Fibroblast of peridontal ligament (primary cell): ENCODE results near the gene ERG28.
"Not testable (repeated sequence)": the region's sequence is repeated elsewhere in the genome, so short reads cannot be mapped to it uniquely, and the experiment has no call there.

Experiments used
- DNase-seq: peaks from one replicate; pipeline ENCODE4 v3.0.0-alpha.2; 2010; ENCODE audit errors: extremely low read depth

The ERG28 gene

DNA sequence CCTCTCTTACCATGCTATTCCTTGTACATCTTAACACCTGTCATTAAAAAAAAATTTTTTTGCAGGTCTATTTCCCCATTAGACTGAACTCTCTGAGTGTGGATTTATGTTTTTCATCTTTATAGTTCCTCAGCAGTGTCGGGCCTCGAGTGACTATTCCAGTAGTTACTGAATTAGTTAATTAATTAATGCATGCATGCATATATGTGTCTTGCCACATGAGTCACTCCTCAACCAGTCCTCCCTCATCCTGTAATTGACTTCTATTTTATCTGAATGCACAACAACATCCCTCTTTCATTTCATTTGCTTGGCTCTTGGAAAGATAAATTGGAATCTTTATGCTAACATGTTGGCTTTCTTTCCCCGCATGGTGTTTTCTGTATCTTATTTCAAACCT lies 35.6 kb downstream of the ERG28 start:
- no peak for DNase-seq

GRCh38 chr14:75619548-75619947 lies 41.1 kb downstream of the ERG28 start:
- no peak for DNase-seq

GRCh38 chr14:75615200-75615599 lies 45.5 kb downstream of the ERG28 start:
- no peak for DNase-seq

- DNase-seq, result no peak
These were observed 46.5 kb downstream of the ERG28 start for GRCh38 chr14:75614179-75614578.

- DNase-seq, result no peak
These were observed 48.5 kb downstream of the ERG28 start for GRCh38 chr14:75612157-75612556.

GRCh38 chr14:75610834-75611233 lies 49.8 kb downstream of the ERG28 start:
- DNase-seq, result no peak

GRCh38 chr14:75609606-75610475 lies 50.8 kb downstream of the ERG28 start:
- no peak for DNase-seq

DNA sequence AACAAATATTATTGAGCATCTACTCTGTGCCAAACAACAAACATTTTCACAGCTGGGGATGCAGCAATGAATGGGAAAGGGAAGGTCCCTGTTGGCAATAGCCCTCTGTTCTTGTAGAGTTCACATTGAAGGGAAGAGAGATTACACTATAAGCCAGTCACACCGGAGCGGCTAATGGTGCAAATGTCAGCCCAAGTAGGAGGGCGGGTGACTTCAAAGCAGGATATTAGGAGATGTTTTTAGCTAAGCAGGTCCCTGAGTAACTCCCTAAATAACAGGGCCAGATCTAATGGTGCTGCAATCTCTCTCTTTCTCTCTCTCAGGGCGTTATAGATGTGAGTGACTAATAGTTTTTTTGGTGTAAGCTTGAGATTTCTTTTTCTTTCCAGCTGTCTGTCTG lies 51.6 kb downstream of the ERG28 start:
- DNase-seq, result no peak

GRCh38 chr14:75607842-75608640 lies 52.6 kb downstream of the ERG28 start:
- no peak for DNase-seq

DNA sequence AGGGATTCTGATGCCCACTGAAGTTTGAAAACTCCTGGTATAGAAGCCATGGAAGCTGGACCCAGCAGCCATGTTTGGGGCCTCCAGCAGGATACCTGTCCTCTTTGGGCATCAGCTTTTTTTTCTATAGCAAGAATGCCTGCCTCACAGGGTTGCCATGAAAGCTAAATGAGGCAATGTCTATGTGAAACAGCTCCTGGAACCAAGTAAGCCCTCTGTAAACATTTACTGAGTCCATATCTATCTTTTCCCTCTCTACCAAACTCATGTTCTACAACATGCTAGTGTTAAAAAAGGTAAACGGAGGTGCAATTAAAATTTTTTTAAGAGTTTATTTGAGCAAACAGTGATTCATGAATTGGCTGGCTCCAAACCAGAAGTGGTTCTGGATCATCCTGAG lies 53.6 kb downstream of the ERG28 start:
- no peak for DNase-seq

DNA sequence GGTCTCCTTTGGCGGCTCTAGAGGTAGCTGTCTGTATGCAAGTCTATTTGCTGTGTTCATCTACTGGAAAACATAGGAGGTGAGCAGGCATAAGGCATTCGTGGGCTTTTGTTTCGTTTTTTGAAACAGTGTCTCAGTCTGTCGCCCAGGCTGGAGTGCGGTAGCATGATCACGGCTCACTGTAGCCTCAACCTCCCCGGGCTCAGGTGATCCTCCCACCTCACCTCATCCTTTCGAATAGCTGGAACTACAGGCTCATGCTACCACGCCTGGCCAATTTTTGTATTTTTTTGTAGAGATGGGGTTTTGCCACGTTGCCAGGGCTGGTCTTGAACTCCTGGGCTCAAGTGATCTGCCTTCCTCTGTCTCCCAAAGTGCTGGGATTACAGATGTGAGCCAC lies 54.8 kb downstream of the ERG28 start:
- DNase-seq, result no peak

DNA sequence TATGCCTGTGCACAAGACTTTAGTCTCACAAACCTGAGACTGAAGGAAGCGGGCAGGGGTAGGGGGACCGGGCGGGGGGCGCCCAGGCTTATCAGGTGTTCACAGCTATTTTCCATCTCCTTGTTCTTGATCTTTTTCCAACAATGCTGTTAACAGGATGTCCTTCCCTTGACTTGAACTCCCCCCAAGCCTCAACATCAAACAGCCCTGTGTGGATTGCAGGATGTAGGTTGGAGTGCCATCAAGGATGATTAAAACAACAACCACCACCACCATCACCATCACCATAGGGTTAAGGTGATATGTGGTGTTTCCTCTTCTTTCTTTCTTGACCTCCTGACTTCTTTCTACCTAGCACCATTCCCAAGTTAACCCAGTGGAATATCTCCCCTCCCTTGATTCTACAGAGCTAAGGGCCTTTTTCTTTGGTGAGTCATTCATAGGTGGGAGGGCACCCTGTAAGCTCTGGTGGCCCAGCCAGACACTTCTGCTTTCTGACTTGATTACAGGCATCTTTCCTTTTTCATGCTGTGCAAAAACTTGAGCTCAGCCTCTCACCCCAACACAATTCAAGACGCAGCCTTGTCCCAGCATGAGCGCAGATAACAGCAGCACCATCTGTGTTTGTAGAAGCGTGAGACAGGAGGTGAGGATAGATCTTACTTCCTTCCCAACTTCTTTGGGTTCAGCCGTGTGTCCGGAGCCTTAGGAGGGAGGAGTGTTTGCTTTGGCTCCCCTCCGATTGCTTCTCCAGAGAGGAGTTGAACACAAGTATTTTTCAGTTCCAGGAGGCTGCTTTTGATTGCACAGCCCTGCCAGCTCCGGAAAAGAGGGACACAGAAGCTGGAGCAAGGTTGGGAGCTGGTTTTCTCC lies 55.5 kb downstream of the ERG28 start:
- peak; percentile 16 for DNase-seq

- DNase-seq, result no peak
These were observed 58.2 kb downstream of the ERG28 start for GRCh38 chr14:75602503-75602902.

DNA sequence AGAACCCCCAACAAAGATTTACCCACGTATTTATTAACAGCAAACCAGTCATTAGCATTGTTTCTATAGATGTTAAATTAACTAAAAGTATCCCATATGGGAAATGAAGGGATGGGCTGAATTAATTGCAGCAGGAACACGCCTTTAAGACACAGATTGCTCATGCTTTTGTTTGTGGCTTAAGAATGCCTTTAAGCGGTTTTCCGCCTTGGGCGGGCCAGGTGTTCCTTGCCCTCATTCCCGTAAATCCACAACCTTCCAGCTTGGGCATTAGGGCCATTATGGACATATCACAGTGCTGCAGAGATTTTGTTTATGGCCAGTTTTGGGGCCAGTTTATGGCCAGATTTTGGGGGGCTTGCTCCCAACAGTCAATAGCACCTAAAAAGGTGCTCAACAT lies 59.6 kb downstream of the ERG28 start:
- not testable (repeated sequence) for DNase-seq

DNA sequence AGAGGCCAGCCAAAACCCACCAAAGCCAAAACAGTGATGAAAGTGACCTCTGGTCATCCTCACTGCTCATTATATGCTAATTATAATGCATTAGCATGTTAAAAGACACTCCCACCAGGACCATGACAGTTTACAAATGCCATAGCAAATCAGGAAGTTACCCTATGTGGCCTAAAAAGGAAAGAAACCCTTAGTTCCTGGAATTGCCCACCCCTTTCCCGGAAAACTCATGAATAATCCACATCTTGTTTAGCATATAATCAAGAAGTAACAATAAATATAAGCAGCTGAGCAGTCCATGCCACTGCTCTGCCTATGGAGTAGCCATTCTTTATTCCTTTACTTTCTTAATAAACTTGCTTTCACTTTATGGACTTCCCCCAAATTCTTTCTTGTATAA lies 60.6 kb downstream of the ERG28 start:
- DNase-seq, result not testable (repeated sequence)
